Esophagus muscularis mucosa (tissue), 3 donors: ENCODE results near the gene DHRS3.

Experiments
- CTCF ChIP-seq, 3 experiments: fragments of 200-600 bp in 2 of 3; fragments of 450-650 bp in 1 of 3; sonication (generic) in 2 of 3; IDR thresholded peaks; one replicate each; pipeline ENCODE4 v1.5.1; 2017 to 2019; ENCODE audit warnings: antibody characterized with exemption in 3 of 3, mild to moderate bottlenecking in 2 of 3, moderate library complexity in 1 of 3
- EP300 ChIP-seq: sonication (generic); formaldehyde crosslinking; IDR thresholded peaks from one replicate; pipeline ENCODE4 v1.6.1; 2017; ENCODE audit warnings: antibody characterized with exemption

GRCh38 chr1:12666141-12666735, 48.2 kb upstream of the DHRS3 start:
- TF ChIP-seq CTCF (IDR thresholded peaks at IDR 0.05), result no peak
- no peak for TF ChIP-seq EP300
